ENCODE data around the gene MRPS2. TPM values are rescaled to one million over a fixed set of nuclear protein-coding genes. Genes with fewer than 3 reads are reported as not detected.
A peak's percentile ranks its signal among the peaks of the same experiment; 100 is the strongest.

Gene MRPS2
- polyA plus RNA-seq, 4 donors: 32.4 to 65.9 (median 41.6) TPM

DNA sequence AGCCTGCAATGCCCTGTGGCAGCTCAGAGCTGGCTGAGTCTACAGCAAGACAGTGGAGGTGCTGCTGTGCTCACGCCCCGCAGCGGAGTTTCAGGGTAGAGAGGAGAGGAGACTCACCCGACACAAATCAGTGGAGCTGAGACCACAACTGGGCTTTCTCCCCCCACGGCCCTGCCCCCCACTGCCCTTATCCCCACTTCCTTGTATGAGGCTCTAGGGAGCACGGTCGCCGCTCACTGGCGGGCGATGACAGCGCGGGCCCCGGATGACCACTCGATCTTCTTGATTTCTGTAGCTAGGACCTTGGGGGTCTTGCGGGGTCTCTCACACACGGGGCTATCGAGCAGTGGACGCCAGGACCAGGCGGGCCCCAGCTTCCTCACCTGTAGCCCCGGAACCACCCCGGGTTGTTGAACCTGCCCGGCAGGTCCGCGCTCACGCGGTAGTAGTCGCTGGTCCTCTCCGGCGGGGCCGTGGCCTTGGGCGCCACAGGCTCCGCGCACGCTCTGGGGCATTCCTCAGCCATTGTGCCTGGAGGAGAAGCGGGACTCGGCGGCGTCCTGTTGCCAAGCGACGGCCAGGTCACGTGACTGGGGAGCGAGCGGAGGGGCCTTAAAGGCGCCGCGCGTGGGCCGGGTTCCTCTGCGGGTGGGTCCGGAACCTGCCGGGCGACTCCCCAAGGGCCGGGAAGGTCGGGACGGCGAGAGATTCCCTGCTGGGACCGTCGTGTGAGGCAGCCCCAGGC, 984 bp upstream of the MRPS2 start:
- H3K4me3 ChIP-seq (ENCODE audit: low read depth in 1 of 3, low read length in 3 of 3): peak overlapping the region; percentile 65 to 92 (median 83)
- H3K4me1 ChIP-seq (ENCODE audit: control insufficient read depth in 3 of 3, insufficient read depth in 2 of 3, low read depth in 1 of 3, low read length in 2 of 3): peaks cover 0 to 7% (median 5%) of the 10 kb centered on the region in 3 donors
- no peaks in the 10 kb centered on the region for H3K9me3 ChIP-seq (ENCODE audit: control insufficient read depth in 2 of 2, insufficient read depth in 1 of 2, low read depth in 1 of 2, low read length in 1 of 2)
- H3K27me3 ChIP-seq (ENCODE audit: control insufficient read depth in 3 of 3, insufficient read depth in 3 of 3, low read length in 3 of 3): no peaks in the 10 kb centered on the region
- 0 to 1% (median 1%) methylated on average over 46 to 58 of the region's 58 CpGs for WGBS, 3 donors
- DNase-seq: peak; percentile 90 to 91
- FAIRE-seq: no peak
- H3K27ac ChIP-seq (ENCODE audit: low read depth in 1 of 3, low read length in 2 of 3): peak overlapping the region; percentile 5 to 63 (median 9)
- H3K36me3 ChIP-seq (ENCODE audit: control insufficient read depth in 3 of 3, insufficient read depth in 2 of 3, low read depth in 1 of 3, low read length in 3 of 3): peaks cover 0 to 30% (median 6%) of the 10 kb centered on the region in 3 donors

- H3K4me1 ChIP-seq (ENCODE audit: control insufficient read depth in 3 of 3, insufficient read depth in 2 of 3, low read depth in 1 of 3, low read length in 2 of 3): peaks cover 0 to 7% (median 5%) of the 10 kb centered on the region in 3 donors
- no peaks in the 10 kb centered on the region for H3K27me3 ChIP-seq (ENCODE audit: control insufficient read depth in 3 of 3, insufficient read depth in 3 of 3, low read length in 3 of 3)
- WGBS, 3 donors: 0% methylated on average over 27 to 29 of the region's 29 CpGs
- H3K36me3 ChIP-seq (ENCODE audit: control insufficient read depth in 3 of 3, insufficient read depth in 2 of 3, low read depth in 1 of 3, low read length in 3 of 3): peaks cover 0 to 36% (median 6%) of the 10 kb centered on the region in 3 donors
- H3K27ac ChIP-seq (ENCODE audit: low read depth in 1 of 3, low read length in 2 of 3): peak overlapping the region; percentile 9 to 63 (median 47)
- H3K9me3 ChIP-seq (ENCODE audit: control insufficient read depth in 2 of 2, insufficient read depth in 1 of 2, low read depth in 1 of 2, low read length in 1 of 2): no peaks in the 10 kb centered on the region
- H3K4me3 ChIP-seq (ENCODE audit: low read depth in 1 of 3, low read length in 3 of 3): peak overlapping the region; percentile 65 to 92 (median 83)
- DNase-seq (no peak), FAIRE-seq (no peak)
Observed at GRCh38 chr9:135500071-135500524, 384 bp upstream of the MRPS2 start.

- peak overlapping the region in 1 of 3 donors; percentile 69 for H3K27ac ChIP-seq (ENCODE audit: low read depth in 1 of 3, low read length in 2 of 3)
- DNase-seq (peak in 1 of 2 donors; percentile 44), FAIRE-seq (no peak)
- 39 to 45% (median 40%) methylated on average over 37 to 38 of the region's 38 CpGs for WGBS, 3 donors
- H3K9me3 ChIP-seq (ENCODE audit: control insufficient read depth in 2 of 2, insufficient read depth in 1 of 2, low read depth in 1 of 2, low read length in 1 of 2): no peaks in the 10 kb centered on the region
- no peaks in the 10 kb centered on the region for H3K27me3 ChIP-seq (ENCODE audit: control insufficient read depth in 3 of 3, insufficient read depth in 3 of 3, low read length in 3 of 3)
- H3K36me3 ChIP-seq (ENCODE audit: control insufficient read depth in 3 of 3, insufficient read depth in 2 of 3, low read depth in 1 of 3, low read length in 3 of 3): peaks cover 0 to 40% (median 6%) of the 10 kb centered on the region in 3 donors
- H3K4me3 ChIP-seq (ENCODE audit: low read depth in 1 of 3, low read length in 3 of 3): peak overlapping the region; percentile 83 to 92 (median 84)
- H3K4me1 ChIP-seq (ENCODE audit: control insufficient read depth in 3 of 3, insufficient read depth in 2 of 3, low read depth in 1 of 3, low read length in 2 of 3): peaks cover 0 to 7% (median 5%) of the 10 kb centered on the region in 3 donors
Observed at GRCh38 chr9:135501261-135502167, 1.0 kb downstream of the MRPS2 start.

- 83 to 87% (median 84%) methylated on average over 15 of the region's 15 CpGs for WGBS, 3 donors
- FAIRE-seq: no peak
- Histone ChIP-seq H3K4me1 (ENCODE audit: control insufficient read depth in 3 of 3, insufficient read depth in 2 of 3, low read depth in 1 of 3, low read length in 2 of 3) (peaks cover 0 to 7% (median 5%) of the 10 kb centered on the region in 3 donors), H3K9me3 (ENCODE audit: control insufficient read depth in 2 of 2, insufficient read depth in 1 of 2, low read depth in 1 of 2, low read length in 1 of 2) (no peaks in the 10 kb centered on the region), H3K4me3 (ENCODE audit: low read depth in 1 of 3, low read length in 3 of 3) (no peak overlapping the region), H3K36me3 (ENCODE audit: control insufficient read depth in 3 of 3, insufficient read depth in 2 of 3, low read depth in 1 of 3, low read length in 3 of 3) (peaks cover 0 to 40% (median 6%) of the 10 kb centered on the region in 3 donors), H3K27ac (ENCODE audit: low read depth in 1 of 3, low read length in 2 of 3) (no peak overlapping the region), H3K27me3 (ENCODE audit: control insufficient read depth in 3 of 3, insufficient read depth in 3 of 3, low read length in 3 of 3) (no peaks in the 10 kb centered on the region)
- no peak for DNase-seq
Observed at GRCh38 chr9:135502168-135502872, 1.8 kb downstream of the MRPS2 start.

DNA sequence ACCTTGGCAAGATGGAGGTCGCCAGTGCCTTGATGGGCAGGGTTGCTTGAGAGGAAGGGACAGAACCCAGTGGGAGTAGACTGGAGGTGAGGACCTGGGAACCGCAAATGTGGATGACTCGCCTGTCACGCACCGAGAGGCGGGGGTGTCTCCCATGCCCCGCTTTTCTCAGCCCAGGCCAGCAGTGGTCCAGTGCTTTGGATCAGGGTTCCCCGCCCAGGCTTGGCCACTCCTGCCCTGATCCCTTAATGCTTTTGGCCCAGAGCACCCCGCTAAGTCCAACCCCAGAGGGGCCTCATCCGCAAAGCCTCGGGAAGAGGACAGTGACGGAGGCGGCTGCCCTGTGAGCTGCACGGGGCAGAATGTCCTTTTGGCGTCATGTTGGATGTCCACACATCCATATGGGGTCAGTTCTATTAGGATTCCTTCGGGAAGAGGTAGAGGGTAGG, 2.4 kb downstream of the MRPS2 start:
- H3K27ac ChIP-seq (ENCODE audit: low read depth in 1 of 3, low read length in 2 of 3): no peak overlapping the region
- DNase-seq (no peak), FAIRE-seq (no peak)
- WGBS, 3 donors: 87 to 93% (median 88%) methylated on average over 16 of the region's 16 CpGs
- H3K4me3 ChIP-seq (ENCODE audit: low read depth in 1 of 3, low read length in 3 of 3): no peak overlapping the region
- peaks cover 0 to 40% (median 6%) of the 10 kb centered on the region in 3 donors for H3K36me3 ChIP-seq (ENCODE audit: control insufficient read depth in 3 of 3, insufficient read depth in 2 of 3, low read depth in 1 of 3, low read length in 3 of 3)
- no peaks in the 10 kb centered on the region for H3K27me3 ChIP-seq (ENCODE audit: control insufficient read depth in 3 of 3, insufficient read depth in 3 of 3, low read length in 3 of 3)
- no peaks in the 10 kb centered on the region for H3K9me3 ChIP-seq (ENCODE audit: control insufficient read depth in 2 of 2, insufficient read depth in 1 of 2, low read depth in 1 of 2, low read length in 1 of 2)
- peaks cover 0 to 7% (median 5%) of the 10 kb centered on the region in 3 donors for H3K4me1 ChIP-seq (ENCODE audit: control insufficient read depth in 3 of 3, insufficient read depth in 2 of 3, low read depth in 1 of 3, low read length in 2 of 3)

DNA sequence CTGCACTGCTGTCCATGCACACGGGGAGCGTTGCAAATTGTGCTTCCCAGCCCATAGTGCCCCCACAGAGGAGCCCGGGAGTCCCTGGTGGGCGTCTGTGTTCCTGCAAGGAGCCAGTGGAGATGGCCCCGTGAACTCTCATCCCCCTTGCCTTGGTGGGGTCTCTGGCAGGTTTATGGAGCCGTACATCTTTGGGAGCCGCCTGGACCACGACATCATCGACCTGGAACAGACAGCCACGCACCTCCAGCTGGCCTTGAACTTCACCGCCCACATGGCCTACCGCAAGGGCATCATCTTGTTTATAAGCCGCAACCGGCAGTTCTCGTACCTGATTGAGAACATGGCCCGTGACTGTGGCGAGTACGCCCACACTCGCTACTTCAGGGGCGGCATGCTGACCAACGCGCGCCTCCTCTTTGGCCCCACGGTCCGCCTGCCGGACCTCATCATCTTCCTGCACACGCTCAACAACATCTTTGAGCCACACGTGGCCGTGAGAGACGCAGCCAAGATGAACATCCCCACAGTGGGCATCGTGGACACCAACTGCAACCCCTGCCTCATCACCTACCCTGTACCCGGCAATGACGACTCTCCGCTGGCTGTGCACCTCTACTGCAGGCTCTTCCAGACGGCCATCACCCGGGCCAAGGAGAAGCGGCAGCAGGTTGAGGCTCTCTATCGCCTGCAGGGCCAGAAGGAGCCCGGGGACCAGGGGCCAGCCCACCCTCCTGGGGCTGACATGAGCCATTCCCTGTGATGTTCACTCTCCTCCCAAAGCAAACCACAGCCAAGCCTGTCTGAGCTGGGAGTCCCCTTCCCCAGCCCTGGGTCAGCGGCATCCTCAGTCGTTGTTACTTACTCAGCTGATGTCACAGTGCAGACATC, 3.1 kb downstream of the MRPS2 start:
- Histone ChIP-seq H3K36me3 (ENCODE audit: control insufficient read depth in 3 of 3, insufficient read depth in 2 of 3, low read depth in 1 of 3, low read length in 3 of 3) (peaks cover 0 to 40% (median 6%) of the 10 kb centered on the region in 3 donors), H3K9me3 (ENCODE audit: control insufficient read depth in 2 of 2, insufficient read depth in 1 of 2, low read depth in 1 of 2, low read length in 1 of 2) (peaks cover 0 to 4% of the 10 kb centered on the region in 2 donors), H3K27me3 (ENCODE audit: control insufficient read depth in 3 of 3, insufficient read depth in 3 of 3, low read length in 3 of 3) (no peaks in the 10 kb centered on the region), H3K27ac (ENCODE audit: low read depth in 1 of 3, low read length in 2 of 3) (no peak overlapping the region), H3K4me1 (ENCODE audit: control insufficient read depth in 3 of 3, insufficient read depth in 2 of 3, low read depth in 1 of 3, low read length in 2 of 3) (peaks cover 0 to 7% (median 5%) of the 10 kb centered on the region in 3 donors), H3K4me3 (ENCODE audit: low read depth in 1 of 3, low read length in 3 of 3) (no peak overlapping the region)
- DNase-seq (no peak), FAIRE-seq (no peak)
- 90 to 95% (median 92%) methylated on average over 41 of the region's 41 CpGs for whole genome bisulfite sequencing, 3 donors
